COLO668 (cell line): ENCODE data around the gene TAS2R16.

Experiments
- DNase-seq: peaks from one replicate; lab custom pipeline; 2025; ENCODE audit not compliant: unreplicated experiment; lab: John Stamatoyannopoulos, UW

The TAS2R16 gene

GRCh38 chr7:122995600-122995999 is at the start of gene TAS2R16:
TSS of gene TAS2R16 (minus strand) at chr7:122995700. CDS start at chr7:122995634, 66 bp downstream.
- no peak for DNase-seq

- no peak for DNase-seq
These were observed 48.1 kb upstream of the TAS2R16 start for GRCh38 chr7:123043642-123044041.

- DNase-seq, result no peak
These were observed 45.6 kb upstream of the TAS2R16 start for GRCh38 chr7:123041101-123041500.

GRCh38 chr7:123039269-123039668 is 43.8 kb upstream of the TAS2R16 start:
- no peak for DNase-seq

- no peak for DNase-seq
These were observed 38.6 kb upstream of the TAS2R16 start for GRCh38 chr7:123034106-123034505.

- DNase-seq, result no peak
These were observed 35.1 kb upstream of the TAS2R16 start for GRCh38 chr7:123030631-123031030.

GRCh38 chr7:123028339-123028738 is 32.8 kb upstream of the TAS2R16 start:
- no peak for DNase-seq

- DNase-seq, result no peak
These were observed 30.8 kb upstream of the TAS2R16 start for GRCh38 chr7:123026251-123026650.

GRCh38 chr7:123024989-123025758 is 29.7 kb upstream of the TAS2R16 start:
- no peak for DNase-seq

- no peak for DNase-seq
These were observed 27.6 kb upstream of the TAS2R16 start for GRCh38 chr7:123023126-123023525.

- no peak for DNase-seq
These were observed 27.1 kb upstream of the TAS2R16 start for GRCh38 chr7:123022576-123022975.

- DNase-seq, result no peak
These were observed 16.9 kb upstream of the TAS2R16 start for GRCh38 chr7:123012435-123012834.

- no peak for DNase-seq
These were observed 16.4 kb upstream of the TAS2R16 start for GRCh38 chr7:123011766-123012369.

- no peak for DNase-seq
These were observed 9.4 kb upstream of the TAS2R16 start for GRCh38 chr7:123004931-123005330.

- no peak for DNase-seq
These were observed 8.1 kb upstream of the TAS2R16 start for GRCh38 chr7:123003539-123004126.

- DNase-seq, result no peak
These were observed 5.9 kb downstream of the TAS2R16 start for GRCh38 chr7:122989577-122989976.

GRCh38 chr7:122989041-122989440 is 6.5 kb downstream of the TAS2R16 start:
- DNase-seq, result no peak

- DNase-seq, result no peak
These were observed 7.2 kb downstream of the TAS2R16 start for GRCh38 chr7:122988333-122988732.

- no peak for DNase-seq
These were observed 8.0 kb downstream of the TAS2R16 start for GRCh38 chr7:122987463-122987862.

- DNase-seq, result no peak
These were observed 11.5 kb downstream of the TAS2R16 start for GRCh38 chr7:122984021-122984420.

GRCh38 chr7:122983261-122983660 is 12.2 kb downstream of the TAS2R16 start:
- no peak for DNase-seq

- no peak for DNase-seq
These were observed 20.2 kb downstream of the TAS2R16 start for GRCh38 chr7:122975341-122975740.
